CD4-positive, alpha-beta T cell (primary cell): Measurements from ENCODE around the gene HDLBP. TPM values are rescaled to one million over a fixed set of nuclear protein-coding genes. Genes with fewer than 3 reads are reported as not detected.

Experiments used
- ATAC-seq: fragments of 200-7000 bp; cut with Tn5 transposase; one replicate; pipeline ENCODE4 v1.10.0; 2022; ENCODE audit warnings: mild to moderate bottlenecking; ENCODE audit not compliant: poor library complexity
- CTCF ChIA-PET: fragments of 350-600 bp; sonication (Branson Sonifier 250); formaldehyde crosslinking; loops from one replicate; lab custom pipeline; 2021; ENCODE audit warnings: antibody characterized with exemption, inconsistent platforms; lab: Charles Lee
- POLR2A ChIA-PET: fragments of 350-600 bp; sonication (Branson Sonifier 250); formaldehyde crosslinking; loops from one replicate; lab custom pipeline; 2021; ENCODE audit warnings: antibody characterized with exemption, inconsistent platforms; lab: Charles Lee
- DNase-seq, 14 experiments: peaks; one replicate each; pipeline ENCODE4 v3.0.0-alpha.2; 2013 to 2020; ENCODE audit warnings: mixed read lengths in 2 of 14
- H3K27ac ChIP-seq, 2 donors: one replicate each; pipeline versions ENCODE4 v1.5.1 to v1.7.0; 2013; ENCODE audit warnings: low read length in 2 of 2, low read depth in 1 of 2, mild to moderate bottlenecking in 1 of 2
- H3K27me3 ChIP-seq, 2 experiments: 1 replicate in 1 of 2; 2 replicates in 1 of 2; pipeline versions ENCODE4 v1.6.1 to v1.7.0; 2013; ENCODE audit warnings: low read length in 2 of 2, control low read depth in 1 of 2, mild to moderate bottlenecking in 1 of 2, moderate library complexity in 1 of 2; ENCODE audit not compliant: insufficient read depth in 2 of 2, control insufficient read depth in 1 of 2
- H3K36me3 ChIP-seq: one replicate; pipeline ENCODE4 v1.6.1; 2013; ENCODE audit warnings: low read length, control low read depth; ENCODE audit not compliant: insufficient read depth
- H3K4me1 ChIP-seq: one replicate; pipeline ENCODE4 v1.6.1; 2013; ENCODE audit warnings: low read length, control low read depth; ENCODE audit not compliant: insufficient read depth
- H3K4me3 ChIP-seq: one replicate; pipeline ENCODE4 v1.5.1; 2013; ENCODE audit warnings: mild to moderate bottlenecking, low read length, moderate library complexity
- H3K9me3 ChIP-seq, 2 experiments: 1 replicate in 1 of 2; 2 replicates in 1 of 2; pipeline versions ENCODE4 v1.6.1 to v1.7.0; 2013; ENCODE audit warnings: low read length in 2 of 2, mild to moderate bottlenecking in 2 of 2, control low read depth in 1 of 2, moderate library complexity in 1 of 2; ENCODE audit not compliant: control insufficient read depth in 1 of 2, insufficient read depth in 1 of 2
- H3K27ac Mint-ChIP-seq: one replicate; pipeline ENCODE4 v1.8.0; 2020; ENCODE audit warnings: mixed read lengths
- H3K27me3 Mint-ChIP-seq: one replicate; pipeline ENCODE4 v1.8.0; 2021; ENCODE audit warnings: mixed read lengths
- H3K36me3 Mint-ChIP-seq: one replicate; pipeline ENCODE4 v1.8.0; 2021; ENCODE audit warnings: low read depth, mixed read lengths
- H3K4me1 Mint-ChIP-seq: one replicate; pipeline ENCODE4 v1.8.0; 2021; ENCODE audit warnings: low read depth, mixed read lengths
- H3K4me3 Mint-ChIP-seq: one replicate; pipeline ENCODE4 v1.8.0; 2020; ENCODE audit warnings: mild to moderate bottlenecking, mixed read lengths
- H3K9me3 Mint-ChIP-seq: one replicate; pipeline ENCODE4 v1.8.0; 2020; ENCODE audit warnings: mixed read lengths
- CTCF ChIP-seq: fragments of 200-600 bp; IDR thresholded peaks from one replicate; pipeline ENCODE4 v1.8.0; 2022; ENCODE audit warnings: antibody characterized with exemption, mild to moderate bottlenecking
- intact Hi-C, 2 experiments: fragments of 100-400 bp; cut with DNase I in 1 of 2; cut with micrococcal nuclease in 1 of 2; formaldehyde crosslinking; loops; one replicate each; pipeline versions ENCODE4 v1.15.1 to v1.9.0; 2023 to 2025; cut with DNase I, micrococcal nuclease
- total RNA-seq, 174 experiments: library from RNA in 2 of 174; stranded (reverse) in 2 of 174; gene quantifications; one replicate each; pipeline ENCODE4 v1.2.3 and lab custom pipeline; 2021 to 2026

The HDLBP gene
- total RNA-seq, 2 experiments from 2014 or later = 82.0 to 97.9 TPM

- Mint-ChIP-seq H3K27ac (no peak overlapping the region), H3K4me1 (peaks cover 28% of the 10 kb centered on the region), H3K9me3 (no peaks in the 10 kb centered on the region), H3K27me3 (no peaks in the 10 kb centered on the region), H3K4me3 (peak overlapping the region; percentile 42), H3K36me3 (peaks cover 4% of the 10 kb centered on the region)
- H3K9me3 ChIP-seq = peaks cover 0 to 4% of the 10 kb centered on the region in 2 experiments
- no peak for TF ChIP-seq CTCF
- no peak overlapping the region for H3K27ac ChIP-seq
- no peak for DNase-seq
- intact Hi-C loops = loop anchor here (2.0 to 5.0 kb wide), 7 partner anchors 143 to 792 kb away; partner anchors contain the start of genes D2HGDH (in 1 of the 2), DTYMK (in 1 of the 2), ING5 (in 1 of the 2) and RNPEPL1 (in 1 of the 2)
- no peaks in the 10 kb centered on the region for H3K27me3 ChIP-seq
- POLR2A ChIA-PET = no interaction called here
- H3K4me1 ChIP-seq = peaks cover 20% of the 10 kb centered on the region
- H3K36me3 ChIP-seq = peaks cover 3% of the 10 kb centered on the region
- CTCF ChIA-PET = no interaction called here
- no peak for ATAC-seq
- no peak overlapping the region for H3K4me3 ChIP-seq
These were observed 44.1 kb upstream of the HDLBP start for GRCh38 chr2:241359481-241360045.

GRCh38 chr2:241358470-241358869 lies 43.0 kb upstream of the HDLBP start:
- Histone ChIP-seq H3K27me3 (no peaks in the 10 kb centered on the region), H3K9me3 (peaks cover 0 to 4% of the 10 kb centered on the region in 2 experiments), H3K4me3 (no peak overlapping the region), H3K4me1 (peaks cover 20% of the 10 kb centered on the region), H3K27ac (no peak overlapping the region), H3K36me3 (no peaks in the 10 kb centered on the region)
- no peaks in the 10 kb centered on the region for H3K9me3 Mint-ChIP-seq
- H3K4me1 Mint-ChIP-seq = peaks cover 28% of the 10 kb centered on the region
- peak in 3 of 14 experiments; percentile 15 to 40 (median 34) for DNase-seq
- ChIA-PET POLR2A (interaction anchor here (1.0 to 1.1 kb wide), 3 partner anchors 23 to 85 kb away, joined by 3 read pairs; partner anchors contain the start of genes HDLBP and SEPTIN2), CTCF (no interaction called here)
- TF ChIP-seq CTCF = no peak
- H3K36me3 Mint-ChIP-seq = peaks cover 15% of the 10 kb centered on the region
- H3K27ac Mint-ChIP-seq = no peak overlapping the region
- H3K27me3 Mint-ChIP-seq = no peaks in the 10 kb centered on the region
- ATAC-seq = no peak
- H3K4me3 Mint-ChIP-seq = peak overlapping the region; percentile 60
- intact Hi-C loops = loop anchor here (2.0 to 5.0 kb wide), 7 partner anchors 144 to 791 kb away; partner anchors contain the start of genes D2HGDH (in 1 of the 2), DTYMK (in 1 of the 2), ING5 (in 1 of the 2) and RNPEPL1 (in 1 of the 2)

- Histone ChIP-seq H3K9me3 (peaks cover 0 to 4% of the 10 kb centered on the region in 2 experiments), H3K4me1 (peaks cover 20% of the 10 kb centered on the region), H3K27ac (no peak overlapping the region), H3K27me3 (no peaks in the 10 kb centered on the region), H3K4me3 (no peak overlapping the region), H3K36me3 (no peaks in the 10 kb centered on the region)
- no peak for DNase-seq
- no peak for TF ChIP-seq CTCF
- POLR2A ChIA-PET = interaction anchor here (1.1 kb wide), 1 partner anchor 42 kb away, joined by 3 read pairs; the partner anchor contains the start of genes HDLBP and SEPTIN2
- no peak for ATAC-seq
- H3K36me3 Mint-ChIP-seq = peaks cover 23% of the 10 kb centered on the region
- no peaks in the 10 kb centered on the region for H3K27me3 Mint-ChIP-seq
- intact Hi-C loops = loop anchor here (2.0 to 5.0 kb wide), 11 partner anchors 43 to 790 kb away; partner anchors contain the start of genes D2HGDH (in 1 of the 2), DTYMK (in 1 of the 2), HDLBP (in 1 of the 2) and ING5 (in 1 of the 2)
- no peaks in the 10 kb centered on the region for H3K9me3 Mint-ChIP-seq
- peak overlapping the region; percentile 66 for H3K4me3 Mint-ChIP-seq
- H3K4me1 Mint-ChIP-seq = peaks cover 28% of the 10 kb centered on the region
- CTCF ChIA-PET = no interaction called here
- H3K27ac Mint-ChIP-seq = no peak overlapping the region
These were observed 42.1 kb upstream of the HDLBP start for GRCh38 chr2:241357531-241357930.
